ENCODE data around the gene GOLGA5.
"Not testable (repeated sequence)": the region's sequence is repeated elsewhere in the genome, so short reads cannot be mapped to it uniquely, and the experiment has no call there.

GOLGA5 gene

DNA sequence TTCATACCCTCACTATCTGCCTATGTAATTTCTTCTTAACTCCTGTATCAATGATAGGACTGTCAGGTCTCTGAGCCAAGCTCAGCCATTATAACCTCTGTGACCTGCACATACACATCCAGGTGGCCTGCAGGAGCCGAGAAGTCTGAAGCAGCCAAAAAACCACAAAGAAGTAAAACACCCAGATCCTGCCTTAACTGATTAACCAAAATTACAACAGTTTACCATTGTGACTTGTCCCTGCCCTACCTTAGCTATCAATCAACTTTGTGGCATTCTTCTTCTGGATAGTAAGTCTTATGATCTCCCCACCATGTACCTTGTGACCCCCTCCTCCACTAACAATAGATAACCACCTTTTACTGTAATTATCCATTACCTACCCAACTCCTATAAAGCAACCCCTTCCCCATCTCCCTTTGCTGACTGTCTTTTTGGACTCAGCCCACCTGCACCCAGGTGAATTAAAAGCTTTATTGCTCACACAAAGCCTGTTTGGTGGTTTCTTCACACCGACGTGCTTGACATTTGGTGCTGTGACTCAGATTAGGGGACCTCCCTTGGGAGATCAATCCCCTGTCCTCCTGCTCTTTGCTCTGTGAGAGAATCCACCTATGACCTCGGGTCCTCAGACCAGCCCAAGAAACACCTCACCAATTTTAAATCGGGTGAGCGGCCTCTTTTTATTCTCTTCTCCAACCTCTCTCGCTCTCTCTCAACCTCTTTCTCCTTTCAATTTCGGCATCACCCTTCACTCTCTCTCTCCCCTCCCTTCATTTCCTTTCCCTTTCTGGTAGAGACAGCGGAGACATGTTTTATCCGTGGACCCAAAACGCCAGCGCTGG lies 34.2 kb upstream of the GOLGA5 start:
- Histone ChIP-seq H3K79me2 (ENCODE audit: insufficient read depth, low read length) (no peaks in the 10 kb centered on the region), H3F3A (ENCODE audit: insufficient read depth, low read length) (no peaks in the 10 kb centered on the region), H3K27me3 (ENCODE audit: insufficient read depth, low read length) (no peaks in the 10 kb centered on the region), H3K9me2 (ENCODE audit: low read depth, low read length) (no peaks in the 10 kb centered on the region), H3K9me3 (ENCODE audit: low read length) (no peaks in the 10 kb centered on the region), H3K36me3 (ENCODE audit: insufficient read depth, low read length) (no peaks in the 10 kb centered on the region), H3K4me3 (ENCODE audit: low read depth, low read length, poor library complexity, severe bottlenecking) (no peak overlapping the region), H2AFZ (ENCODE audit: low read length) (no peak overlapping the region), H4K20me1 (ENCODE audit: insufficient read depth, low read length) (no peaks in the 10 kb centered on the region), H3K4me1 (ENCODE audit: insufficient read depth, low read length, severe bottlenecking) (no peaks in the 10 kb centered on the region), H3K27ac (ENCODE audit: low read depth, low read length, poor library complexity, severe bottlenecking) (no peak overlapping the region), H3K4me2 (ENCODE audit: low read length) (no peak overlapping the region), H3K9ac (ENCODE audit: low read length) (no peak overlapping the region)
- no peak for TF ChIP-seq EZH2 (IDR thresholded peaks at IDR 0.05; ENCODE audit: borderline replicate concordance, low read length)
- TF ChIP-seq CTCF (IDR thresholded peaks at IDR 0.05; ENCODE audit: low read length), result no peak

DNA sequence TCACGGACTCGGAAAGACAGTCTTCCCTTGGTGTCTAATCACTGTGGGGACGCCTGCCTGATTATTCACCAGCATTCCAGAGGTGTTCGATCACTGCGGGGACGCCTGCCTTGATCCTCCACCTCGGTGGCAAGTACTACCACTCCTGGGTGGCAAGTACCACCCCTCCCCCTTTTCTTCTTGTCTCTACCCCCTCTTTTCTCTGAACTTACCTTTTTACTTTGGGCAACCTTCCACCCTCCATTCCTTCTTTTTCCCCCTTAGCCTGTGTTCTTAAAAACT lies 33.6 kb upstream of the GOLGA5 start:
- H3K79me2 ChIP-seq (ENCODE audit: insufficient read depth, low read length), result no peaks in the 10 kb centered on the region
- H3F3A ChIP-seq (ENCODE audit: insufficient read depth, low read length), result no peaks in the 10 kb centered on the region
- TF ChIP-seq CTCF (IDR thresholded peaks at IDR 0.05; ENCODE audit: low read length), result no peak
- no peak for TF ChIP-seq EZH2 (IDR thresholded peaks at IDR 0.05; ENCODE audit: borderline replicate concordance, low read length)
- H3K36me3 ChIP-seq (ENCODE audit: insufficient read depth, low read length), result no peaks in the 10 kb centered on the region
- H3K27ac ChIP-seq (ENCODE audit: low read depth, low read length, poor library complexity, severe bottlenecking), result no peak overlapping the region
- H3K9ac ChIP-seq (ENCODE audit: low read length), result no peak overlapping the region
- H3K4me2 ChIP-seq (ENCODE audit: low read length), result no peak overlapping the region
- no peaks in the 10 kb centered on the region for H3K4me1 ChIP-seq (ENCODE audit: insufficient read depth, low read length, severe bottlenecking)
- H3K9me2 ChIP-seq (ENCODE audit: low read depth, low read length), result no peaks in the 10 kb centered on the region
- no peak overlapping the region for H2AFZ ChIP-seq (ENCODE audit: low read length)
- H3K4me3 ChIP-seq (ENCODE audit: low read depth, low read length, poor library complexity, severe bottlenecking), result no peak overlapping the region
- no peaks in the 10 kb centered on the region for H3K27me3 ChIP-seq (ENCODE audit: insufficient read depth, low read length)
- H3K9me3 ChIP-seq (ENCODE audit: low read length), result no peaks in the 10 kb centered on the region
- H4K20me1 ChIP-seq (ENCODE audit: insufficient read depth, low read length), result no peaks in the 10 kb centered on the region

DNA sequence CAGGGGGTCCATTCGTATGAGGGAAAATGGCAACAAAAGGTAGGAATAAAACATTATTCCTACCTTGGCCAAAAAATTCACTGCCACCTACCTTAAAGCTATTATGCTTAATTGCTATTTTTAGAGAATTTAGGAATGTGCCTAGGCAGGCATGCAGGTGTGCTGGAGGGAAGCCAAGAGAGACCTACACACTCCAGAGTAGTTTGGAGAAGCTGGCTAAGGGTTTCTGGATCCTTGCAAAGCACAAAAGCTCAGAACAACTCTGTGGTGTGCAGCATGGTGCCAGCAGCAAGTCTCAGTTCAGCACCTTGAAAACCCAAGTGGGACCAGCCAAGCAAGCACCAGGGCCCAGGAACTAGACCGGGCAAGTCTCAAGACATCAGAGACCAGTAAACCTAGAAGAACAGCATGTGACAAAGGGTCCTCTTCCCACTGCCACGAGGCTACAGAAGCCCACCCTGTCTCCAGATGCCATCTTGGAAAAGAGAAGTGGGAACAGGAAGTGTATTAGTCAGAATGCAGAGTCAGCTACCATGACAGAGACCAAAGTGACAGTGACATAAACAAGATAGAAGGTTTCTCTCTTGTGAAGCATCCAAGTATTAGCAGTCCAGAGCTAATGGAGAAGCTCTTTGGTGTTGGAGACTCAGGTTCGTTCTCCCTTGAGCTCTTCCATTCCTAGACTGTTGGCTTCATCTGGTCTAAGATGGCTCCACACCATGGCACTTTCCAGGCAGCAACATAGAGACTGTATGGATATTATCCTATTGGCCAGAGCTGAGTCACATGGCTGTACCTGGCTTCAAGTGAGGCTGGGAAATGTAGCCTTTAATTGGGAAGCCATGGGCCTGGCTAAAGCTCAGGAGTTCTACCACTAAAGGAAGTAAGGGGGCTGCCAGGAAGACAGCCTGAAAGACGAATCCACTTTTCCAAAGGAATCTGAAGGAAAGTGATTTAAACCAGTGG lies 30.2 kb upstream of the GOLGA5 start:
- not testable (repeated sequence) for H3K4me2 ChIP-seq (ENCODE audit: low read length); H3K27ac ChIP-seq (ENCODE audit: low read depth, low read length, poor library complexity, severe bottlenecking); H3K9me2 ChIP-seq (ENCODE audit: low read depth, low read length); H4K20me1 ChIP-seq (ENCODE audit: insufficient read depth, low read length); H3K4me3 ChIP-seq (ENCODE audit: low read depth, low read length, poor library complexity, severe bottlenecking); H3K79me2 ChIP-seq (ENCODE audit: insufficient read depth, low read length); H3K36me3 ChIP-seq (ENCODE audit: insufficient read depth, low read length); H3K9me3 ChIP-seq (ENCODE audit: low read length); H3K4me1 ChIP-seq (ENCODE audit: insufficient read depth, low read length, severe bottlenecking); H3K27me3 ChIP-seq (ENCODE audit: insufficient read depth, low read length); H3K9ac ChIP-seq (ENCODE audit: low read length); H3F3A ChIP-seq (ENCODE audit: insufficient read depth, low read length); H2AFZ ChIP-seq (ENCODE audit: low read length)

DNA sequence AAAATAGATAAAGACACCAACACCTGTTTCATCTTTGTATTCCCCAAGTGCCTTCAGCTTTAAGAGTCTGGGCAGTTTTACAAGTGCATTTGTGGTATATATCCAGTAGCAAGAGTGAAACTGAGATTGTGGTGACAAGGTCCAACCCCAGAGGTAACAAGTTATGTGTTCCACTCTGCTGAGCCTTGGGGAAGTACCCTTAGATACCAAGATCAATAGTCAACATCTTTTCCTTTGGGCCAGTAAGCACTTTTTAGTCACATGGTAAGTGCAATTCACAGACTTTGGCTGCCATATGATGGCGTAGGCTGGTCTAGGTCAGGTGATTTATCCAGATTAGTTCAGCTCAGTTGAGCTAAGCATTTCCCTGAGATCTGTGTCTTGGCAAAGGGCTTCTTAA lies 25.9 kb upstream of the GOLGA5 start:
- not testable (repeated sequence) for H3K9ac ChIP-seq (ENCODE audit: low read length); H3K4me1 ChIP-seq (ENCODE audit: insufficient read depth, low read length, severe bottlenecking); H2AFZ ChIP-seq (ENCODE audit: low read length); H3K79me2 ChIP-seq (ENCODE audit: insufficient read depth, low read length); H3K9me2 ChIP-seq (ENCODE audit: low read depth, low read length); H3K4me2 ChIP-seq (ENCODE audit: low read length); H3K9me3 ChIP-seq (ENCODE audit: low read length); H3F3A ChIP-seq (ENCODE audit: insufficient read depth, low read length); H3K36me3 ChIP-seq (ENCODE audit: insufficient read depth, low read length); H3K27me3 ChIP-seq (ENCODE audit: insufficient read depth, low read length); H4K20me1 ChIP-seq (ENCODE audit: insufficient read depth, low read length); H3K4me3 ChIP-seq (ENCODE audit: low read depth, low read length, poor library complexity, severe bottlenecking); H3K27ac ChIP-seq (ENCODE audit: low read depth, low read length, poor library complexity, severe bottlenecking)
